HEK293 (cell line): ENCODE measurements around the gene SETD1B.

ENCODE experiments used
- CTCF ChIA-PET: fragments of 350-600 bp; formaldehyde crosslinking; extraction: SDS; loops from one replicate; lab custom pipeline; 2021; ENCODE audit warnings: antibody characterized with exemption; lab: Yijun Ruan, JAX
- POLR2A ChIA-PET: fragments of 300-600 bp; formaldehyde crosslinking; extraction: SDS; loops from one replicate; lab custom pipeline; 2020; ENCODE audit warnings: antibody characterized with exemption, inconsistent platforms; lab: Yijun Ruan, JAX
- H3K27ac ChIP-seq: fragments of 200-500 bp; sonication (Bioruptor generic); 2 replicates; pipeline ENCODE4 v1.5.1; 2014; ENCODE audit warnings: low read depth, low read length, control low read depth, inconsistent platforms; ENCODE audit errors: extremely low read depth
- H3K36me3 ChIP-seq, 2 experiments: fragments of 200-500 bp in 1 of 2; sonication (Bioruptor generic) in 1 of 2; 1 replicate in 1 of 2; 2 replicates in 1 of 2; pipeline ENCODE4 v1.5.1; 2014 to 2017; ENCODE audit warnings: inconsistent platforms in 2 of 2, low read length in 2 of 2; ENCODE audit not compliant: control insufficient read depth in 2 of 2, insufficient read depth in 1 of 2
- H3K4me1 ChIP-seq: fragments of 200-500 bp; sonication (Bioruptor generic); 2 replicates; pipeline ENCODE4 v1.5.1; 2014; ENCODE audit warnings: mild to moderate bottlenecking, low read length, inconsistent platforms; ENCODE audit not compliant: control insufficient read depth, insufficient read depth
- H3K4me3 ChIP-seq: 2 replicates; pipeline ENCODE4 v1.5.1; 2011; ENCODE audit warnings: low read depth, mild to moderate bottlenecking, control low read depth, low read length, moderate library complexity
- H3K9me3 ChIP-seq: fragments of 200-500 bp; sonication (Bioruptor generic); 2 replicates; pipeline ENCODE4 v1.5.1; 2014; ENCODE audit warnings: low read depth, low read length, inconsistent platforms; ENCODE audit not compliant: control insufficient read depth, insufficient read depth
- EGR2 ChIP-seq: fragments of 450-650 bp; formaldehyde crosslinking; IDR thresholded peaks from 2 replicates; pipeline ENCODE4 v1.5.1; 2016; ENCODE audit warnings: low read depth, missing biosample characterization, missing genetic modification characterization
- GLIS1 ChIP-seq: fragments of 450-650 bp; formaldehyde crosslinking; IDR thresholded peaks from 2 replicates; pipeline ENCODE4 v1.5.1; 2016; ENCODE audit warnings: missing biosample characterization, missing genetic modification characterization
- HOXC10 ChIP-seq: sonication (generic); formaldehyde crosslinking; IDR thresholded peaks from 2 replicates; pipeline ENCODE4 v1.8.1; 2023; ENCODE audit warnings: mild to moderate bottlenecking, missing genetic modification reagents
- IKZF3 ChIP-seq: fragments of 450-650 bp; IDR thresholded peaks from 2 replicates; pipeline ENCODE4 v1.5.0; 2018; ENCODE audit warnings: missing biosample characterization, mild to moderate bottlenecking, missing genetic modification characterization, moderate library complexity
- KLF1 ChIP-seq: fragments of 450-650 bp; formaldehyde crosslinking; IDR thresholded peaks from 2 replicates; pipeline ENCODE4 v1.5.1; 2016; ENCODE audit warnings: missing biosample characterization, missing genetic modification characterization
- SALL2 ChIP-seq: fragments of 450-650 bp; formaldehyde crosslinking; IDR thresholded peaks from 2 replicates; pipeline ENCODE4 v1.5.0; 2017; ENCODE audit warnings: missing biosample characterization, mild to moderate bottlenecking, missing genetic modification characterization, borderline replicate concordance
- SP2 ChIP-seq: fragments of 450-650 bp; formaldehyde crosslinking; IDR thresholded peaks from 2 replicates; pipeline ENCODE4 v1.5.1; 2016; ENCODE audit warnings: missing biosample characterization, missing genetic modification characterization
- TCF7L2 ChIP-seq: IDR thresholded peaks from 2 replicates; pipeline ENCODE4 v1.6.1; 2011; ENCODE audit warnings: low read depth, mild to moderate bottlenecking, inconsistent platforms, low read length, moderate library complexity, borderline replicate concordance
- WT1 ChIP-seq: fragments of 450-650 bp; formaldehyde crosslinking; IDR thresholded peaks from 2 replicates; pipeline ENCODE4 v1.5.1; 2016; ENCODE audit warnings: missing biosample characterization, missing genetic modification characterization
- YY2 ChIP-seq: fragments of 450-650 bp; formaldehyde crosslinking; IDR thresholded peaks from 2 replicates; pipeline ENCODE4 v1.5.1; 2016; ENCODE audit warnings: missing biosample characterization, missing genetic modification characterization
- ZBTB48 ChIP-seq: fragments of 450-650 bp; formaldehyde crosslinking; IDR thresholded peaks from 2 replicates; pipeline ENCODE4 v1.5.1; 2016; ENCODE audit warnings: missing biosample characterization, missing genetic modification characterization
- ZBTB7A ChIP-seq: fragments of 450-650 bp; formaldehyde crosslinking; IDR thresholded peaks from 2 replicates; pipeline ENCODE4 v1.5.1; 2016; ENCODE audit warnings: low read depth, missing biosample characterization, missing genetic modification characterization
- ZIC2 ChIP-seq: fragments of 450-650 bp; formaldehyde crosslinking; IDR thresholded peaks from 2 replicates; pipeline ENCODE4 v1.5.1; 2016; ENCODE audit warnings: missing biosample characterization, missing genetic modification characterization
- ZNF114 ChIP-seq: fragments of 450-650 bp; formaldehyde crosslinking; IDR thresholded peaks from 2 replicates; pipeline ENCODE4 v1.5.0; 2017; ENCODE audit warnings: missing biosample characterization, missing genetic modification characterization
- ZNF184 ChIP-seq: fragments of 450-650 bp; IDR thresholded peaks from 2 replicates; pipeline ENCODE4 v1.5.1; 2018; ENCODE audit warnings: missing biosample characterization, mild to moderate bottlenecking, missing genetic modification characterization
- ZNF266 ChIP-seq: fragments of 450-650 bp; formaldehyde crosslinking; IDR thresholded peaks from 2 replicates; pipeline ENCODE4 v1.5.1; 2016; ENCODE audit warnings: missing biosample characterization, missing genetic modification characterization, low read depth
- ZNF366 ChIP-seq: fragments of 450-650 bp; formaldehyde crosslinking; conservative IDR thresholded peaks from 2 replicates; pipeline ENCODE4 v1.5.1; 2016; ENCODE audit warnings: missing biosample characterization, missing genetic modification characterization
- ZNF394 ChIP-seq: fragments of 450-650 bp; formaldehyde crosslinking; IDR thresholded peaks from 2 replicates; pipeline ENCODE4 v1.5.1; 2016; ENCODE audit warnings: missing biosample characterization, missing genetic modification characterization, mild to moderate bottlenecking, moderate library complexity, borderline replicate concordance
- ZNF473 ChIP-seq: fragments of 450-650 bp; formaldehyde crosslinking; IDR thresholded peaks from 2 replicates; pipeline ENCODE4 v1.5.1; 2017; ENCODE audit warnings: missing biosample characterization, missing genetic modification characterization
- ZNF561 ChIP-seq: fragments of 450-650 bp; IDR thresholded peaks from 2 replicates; pipeline ENCODE4 v1.5.1; 2018; ENCODE audit warnings: missing biosample characterization, missing genetic modification characterization, borderline replicate concordance
- ZNF600 ChIP-seq: fragments of 450-650 bp; formaldehyde crosslinking; IDR thresholded peaks from 2 replicates; pipeline ENCODE4 v1.5.1; 2016; ENCODE audit warnings: missing biosample characterization, missing genetic modification characterization
- ZNF777 ChIP-seq: fragments of 450-650 bp; formaldehyde crosslinking; IDR thresholded peaks from 2 replicates; pipeline ENCODE4 v1.5.1; 2017; ENCODE audit warnings: missing biosample characterization, missing genetic modification characterization, borderline replicate concordance
- TF ChIP-seq, protein P1 (sequence below): fragments of 450-650 bp; formaldehyde crosslinking; IDR thresholded peaks from 2 replicates; pipeline ENCODE4 v1.5.1; 2016; ENCODE audit warnings: missing biosample characterization, missing genetic modification characterization
- TF ChIP-seq, protein P2 (sequence below): fragments of 450-650 bp; formaldehyde crosslinking; IDR thresholded peaks from 2 replicates; pipeline ENCODE4 v1.5.1; 2017; ENCODE audit warnings: missing biosample characterization, missing genetic modification characterization
- TF ChIP-seq, protein P3 (sequence below): fragments of 450-650 bp; formaldehyde crosslinking; IDR thresholded peaks from 2 replicates; pipeline ENCODE4 v1.5.1; 2016; ENCODE audit warnings: missing biosample characterization, missing genetic modification characterization
- TF ChIP-seq, protein P4 (sequence below): fragments of 450-650 bp; formaldehyde crosslinking; IDR thresholded peaks from 2 replicates; pipeline ENCODE4 v1.5.1; 2016; ENCODE audit warnings: missing biosample characterization, missing genetic modification characterization
- TF ChIP-seq, protein P5 (sequence below): fragments of 450-650 bp; formaldehyde crosslinking; IDR thresholded peaks from 2 replicates; pipeline ENCODE4 v1.5.1; 2017; ENCODE audit warnings: missing biosample characterization, missing genetic modification characterization
- TF ChIP-seq, protein P6 (sequence below): fragments of 450-650 bp; IDR thresholded peaks from 2 replicates; pipeline ENCODE4 v1.5.1; 2018; ENCODE audit warnings: missing biosample characterization, missing genetic modification characterization

SETD1B gene

DNA sequence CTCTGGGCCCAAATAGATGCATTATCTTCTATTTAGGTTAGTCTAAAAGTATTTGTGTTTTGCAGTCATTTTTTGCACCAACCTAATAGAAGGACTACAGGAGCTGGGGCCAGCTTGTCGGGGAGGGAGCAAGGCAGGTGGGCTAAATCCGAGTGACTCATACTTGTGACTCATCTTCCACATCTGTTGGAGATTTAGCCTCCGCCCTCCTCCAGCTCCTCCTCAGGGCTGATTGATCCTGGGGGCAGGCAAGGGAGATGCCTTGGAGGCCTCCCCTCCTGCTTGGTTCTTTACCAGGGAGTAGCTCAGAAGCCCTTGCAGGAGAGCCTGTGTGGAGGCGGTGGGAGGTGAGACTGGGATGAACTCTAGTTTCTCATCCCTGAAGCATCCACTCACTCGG is 38.2 kb upstream of the SETD1B start:
- Histone ChIP-seq H3K36me3 (no peaks in the 10 kb centered on the region; a peak in 1 of 3 replicates), H3K9me3 (no peaks in the 10 kb centered on the region), H3K4me3 (no peak overlapping the region), H3K4me1 (peaks cover 8% of the 10 kb centered on the region), H3K27ac (no peak overlapping the region)
- ChIA-PET CTCF (interaction anchor here (0.6 to 3.3 kb wide), 6 partner anchors 11 to 289 kb away, joined by 3 to 20 read pairs (median 4); partner anchors contain the start of gene RHOF), POLR2A (interaction anchor here (0.6 to 1.0 kb wide), 4 partner anchors 17 to 75 kb away, joined by 3 to 4 read pairs (median 4); no protein-coding TSS in a partner anchor)
- TF ChIP-seq, protein P1, sequence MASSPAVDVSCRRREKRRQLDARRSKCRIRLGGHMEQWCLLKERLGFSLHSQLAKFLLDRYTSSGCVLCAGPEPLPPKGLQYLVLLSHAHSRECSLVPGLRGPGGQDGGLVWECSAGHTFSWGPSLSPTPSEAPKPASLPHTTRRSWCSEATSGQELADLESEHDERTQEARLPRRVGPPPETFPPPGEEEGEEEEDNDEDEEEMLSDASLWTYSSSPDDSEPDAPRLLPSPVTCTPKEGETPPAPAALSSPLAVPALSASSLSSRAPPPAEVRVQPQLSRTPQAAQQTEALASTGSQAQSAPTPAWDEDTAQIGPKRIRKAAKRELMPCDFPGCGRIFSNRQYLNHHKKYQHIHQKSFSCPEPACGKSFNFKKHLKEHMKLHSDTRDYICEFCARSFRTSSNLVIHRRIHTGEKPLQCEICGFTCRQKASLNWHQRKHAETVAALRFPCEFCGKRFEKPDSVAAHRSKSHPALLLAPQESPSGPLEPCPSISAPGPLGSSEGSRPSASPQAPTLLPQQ (tag by site-specific recombination) = peak; percentile 28; the same call in 1 of the 2 replicates
- TF ChIP-seq TCF7L2 (no peak), EGR2 (tag by site-specific recombination) (peak; percentile 81), ZNF600 (tag by site-specific recombination) (peak; percentile 57; the same call in 1 of the 2 replicates), SP2 (tag by site-specific recombination) (peak; percentile 35; the same call in 1 of the 2 replicates), IKZF3 (peak; percentile 43), ZNF394 (tag by site-specific recombination) (peak; percentile 97), ZNF473 (no peak), ZNF366 (tag by site-specific recombination) (peak; percentile 70), ZBTB7A (tag by site-specific recombination) (no peak), ZNF184 (tag by site-specific recombination) (peak; percentile 68; the same call in 1 of the 2 replicates), ZNF777 (no peak), ZNF114 (tag by site-specific recombination) (no peak), SALL2 (tag by site-specific recombination) (no peak), ZIC2 (tag by site-specific recombination) (peak; percentile 84), HOXC10 (no peak), WT1 (tag by site-specific recombination) (peak; percentile 86), ZNF266 (tag by site-specific recombination) (no peak), ZNF561 (tag by site-specific recombination) (no peak), GLIS1 (tag by site-specific recombination) (peak; percentile 98), YY2 (tag by site-specific recombination) (no peak), KLF1 (tag by site-specific recombination) (peak; percentile 14; the same call in 1 of the 2 replicates), ZBTB48 (tag by site-specific recombination) (peak; percentile 44; the same call in 1 of the 2 replicates)
- TF ChIP-seq, protein P2, sequence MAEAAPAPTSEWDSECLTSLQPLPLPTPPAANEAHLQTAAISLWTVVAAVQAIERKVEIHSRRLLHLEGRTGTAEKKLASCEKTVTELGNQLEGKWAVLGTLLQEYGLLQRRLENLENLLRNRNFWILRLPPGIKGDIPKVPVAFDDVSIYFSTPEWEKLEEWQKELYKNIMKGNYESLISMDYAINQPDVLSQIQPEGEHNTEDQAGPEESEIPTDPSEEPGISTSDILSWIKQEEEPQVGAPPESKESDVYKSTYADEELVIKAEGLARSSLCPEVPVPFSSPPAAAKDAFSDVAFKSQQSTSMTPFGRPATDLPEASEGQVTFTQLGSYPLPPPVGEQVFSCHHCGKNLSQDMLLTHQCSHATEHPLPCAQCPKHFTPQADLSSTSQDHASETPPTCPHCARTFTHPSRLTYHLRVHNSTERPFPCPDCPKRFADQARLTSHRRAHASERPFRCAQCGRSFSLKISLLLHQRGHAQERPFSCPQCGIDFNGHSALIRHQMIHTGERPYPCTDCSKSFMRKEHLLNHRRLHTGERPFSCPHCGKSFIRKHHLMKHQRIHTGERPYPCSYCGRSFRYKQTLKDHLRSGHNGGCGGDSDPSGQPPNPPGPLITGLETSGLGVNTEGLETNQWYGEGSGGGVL (tag by site-specific recombination) = peak; percentile 59
- TF ChIP-seq, protein P3, sequence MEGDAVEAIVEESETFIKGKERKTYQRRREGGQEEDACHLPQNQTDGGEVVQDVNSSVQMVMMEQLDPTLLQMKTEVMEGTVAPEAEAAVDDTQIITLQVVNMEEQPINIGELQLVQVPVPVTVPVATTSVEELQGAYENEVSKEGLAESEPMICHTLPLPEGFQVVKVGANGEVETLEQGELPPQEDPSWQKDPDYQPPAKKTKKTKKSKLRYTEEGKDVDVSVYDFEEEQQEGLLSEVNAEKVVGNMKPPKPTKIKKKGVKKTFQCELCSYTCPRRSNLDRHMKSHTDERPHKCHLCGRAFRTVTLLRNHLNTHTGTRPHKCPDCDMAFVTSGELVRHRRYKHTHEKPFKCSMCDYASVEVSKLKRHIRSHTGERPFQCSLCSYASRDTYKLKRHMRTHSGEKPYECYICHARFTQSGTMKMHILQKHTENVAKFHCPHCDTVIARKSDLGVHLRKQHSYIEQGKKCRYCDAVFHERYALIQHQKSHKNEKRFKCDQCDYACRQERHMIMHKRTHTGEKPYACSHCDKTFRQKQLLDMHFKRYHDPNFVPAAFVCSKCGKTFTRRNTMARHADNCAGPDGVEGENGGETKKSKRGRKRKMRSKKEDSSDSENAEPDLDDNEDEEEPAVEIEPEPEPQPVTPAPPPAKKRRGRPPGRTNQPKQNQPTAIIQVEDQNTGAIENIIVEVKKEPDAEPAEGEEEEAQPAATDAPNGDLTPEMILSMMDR = no peak
- TF ChIP-seq, protein P4, sequence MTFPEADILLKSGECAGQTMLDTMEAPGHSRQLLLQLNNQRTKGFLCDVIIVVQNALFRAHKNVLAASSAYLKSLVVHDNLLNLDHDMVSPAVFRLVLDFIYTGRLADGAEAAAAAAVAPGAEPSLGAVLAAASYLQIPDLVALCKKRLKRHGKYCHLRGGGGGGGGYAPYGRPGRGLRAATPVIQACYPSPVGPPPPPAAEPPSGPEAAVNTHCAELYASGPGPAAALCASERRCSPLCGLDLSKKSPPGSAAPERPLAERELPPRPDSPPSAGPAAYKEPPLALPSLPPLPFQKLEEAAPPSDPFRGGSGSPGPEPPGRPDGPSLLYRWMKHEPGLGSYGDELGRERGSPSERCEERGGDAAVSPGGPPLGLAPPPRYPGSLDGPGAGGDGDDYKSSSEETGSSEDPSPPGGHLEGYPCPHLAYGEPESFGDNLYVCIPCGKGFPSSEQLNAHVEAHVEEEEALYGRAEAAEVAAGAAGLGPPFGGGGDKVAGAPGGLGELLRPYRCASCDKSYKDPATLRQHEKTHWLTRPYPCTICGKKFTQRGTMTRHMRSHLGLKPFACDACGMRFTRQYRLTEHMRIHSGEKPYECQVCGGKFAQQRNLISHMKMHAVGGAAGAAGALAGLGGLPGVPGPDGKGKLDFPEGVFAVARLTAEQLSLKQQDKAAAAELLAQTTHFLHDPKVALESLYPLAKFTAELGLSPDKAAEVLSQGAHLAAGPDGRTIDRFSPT (tag by site-specific recombination) = peak; percentile 72
- TF ChIP-seq, protein P5, sequence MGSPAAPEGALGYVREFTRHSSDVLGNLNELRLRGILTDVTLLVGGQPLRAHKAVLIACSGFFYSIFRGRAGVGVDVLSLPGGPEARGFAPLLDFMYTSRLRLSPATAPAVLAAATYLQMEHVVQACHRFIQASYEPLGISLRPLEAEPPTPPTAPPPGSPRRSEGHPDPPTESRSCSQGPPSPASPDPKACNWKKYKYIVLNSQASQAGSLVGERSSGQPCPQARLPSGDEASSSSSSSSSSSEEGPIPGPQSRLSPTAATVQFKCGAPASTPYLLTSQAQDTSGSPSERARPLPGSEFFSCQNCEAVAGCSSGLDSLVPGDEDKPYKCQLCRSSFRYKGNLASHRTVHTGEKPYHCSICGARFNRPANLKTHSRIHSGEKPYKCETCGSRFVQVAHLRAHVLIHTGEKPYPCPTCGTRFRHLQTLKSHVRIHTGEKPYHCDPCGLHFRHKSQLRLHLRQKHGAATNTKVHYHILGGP = no peak
- TF ChIP-seq, protein P6, sequence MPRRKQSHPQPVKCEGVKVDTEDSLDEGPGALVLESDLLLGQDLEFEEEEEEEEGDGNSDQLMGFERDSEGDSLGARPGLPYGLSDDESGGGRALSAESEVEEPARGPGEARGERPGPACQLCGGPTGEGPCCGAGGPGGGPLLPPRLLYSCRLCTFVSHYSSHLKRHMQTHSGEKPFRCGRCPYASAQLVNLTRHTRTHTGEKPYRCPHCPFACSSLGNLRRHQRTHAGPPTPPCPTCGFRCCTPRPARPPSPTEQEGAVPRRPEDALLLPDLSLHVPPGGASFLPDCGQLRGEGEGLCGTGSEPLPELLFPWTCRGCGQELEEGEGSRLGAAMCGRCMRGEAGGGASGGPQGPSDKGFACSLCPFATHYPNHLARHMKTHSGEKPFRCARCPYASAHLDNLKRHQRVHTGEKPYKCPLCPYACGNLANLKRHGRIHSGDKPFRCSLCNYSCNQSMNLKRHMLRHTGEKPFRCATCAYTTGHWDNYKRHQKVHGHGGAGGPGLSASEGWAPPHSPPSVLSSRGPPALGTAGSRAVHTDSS (tag by site-specific recombination) = no peak
